Karpas-422 (cell line): Measurements from ENCODE around the gene NCOA3. TPM values are rescaled to one million over a fixed set of nuclear protein-coding genes. Genes with fewer than 3 reads are reported as not detected.
A peak's percentile ranks its signal among the peaks of the same experiment; 100 is the strongest.
"Not testable (repeated sequence)": the region's sequence is repeated elsewhere in the genome, so short reads cannot be mapped to it uniquely, and the experiment has no call there.

Experiments used
- DNase-seq: peaks from one replicate; pipeline ENCODE4 v3.0.0-alpha.2; 2015
- H2AFZ ChIP-seq: fragments of 200-600 bp; sonication (generic); 2 replicates; pipeline ENCODE4 v1.6.1; 2014; ENCODE audit warnings: antibody characterized with exemption, low read length, mixed read lengths
- H3K27ac ChIP-seq: fragments of 200-600 bp; sonication (generic); 2 replicates; pipeline ENCODE4 v1.5.1; 2014; ENCODE audit warnings: mild to moderate bottlenecking, low read length, moderate library complexity
- H3K27me3 ChIP-seq: fragments of 200-600 bp; sonication (generic); 2 replicates; pipeline ENCODE4 v1.6.1; 2014; ENCODE audit warnings: low read length, mixed read lengths
- H3K36me3 ChIP-seq: fragments of 200-600 bp; sonication (generic); 2 replicates; pipeline ENCODE4 v1.6.1; 2014; ENCODE audit warnings: low read length, mixed read lengths; ENCODE audit not compliant: insufficient read depth
- H3K4me1 ChIP-seq: fragments of 200-600 bp; sonication (generic); 2 replicates; pipeline ENCODE4 v1.6.1; 2014; ENCODE audit warnings: mild to moderate bottlenecking, low read length, mixed read lengths
- H3K4me2 ChIP-seq: fragments of 200-600 bp; sonication (generic); 2 replicates; pipeline ENCODE4 v1.6.1; 2014; ENCODE audit warnings: low read length, low read depth, mild to moderate bottlenecking; ENCODE audit not compliant: poor library complexity, severe bottlenecking
- H3K4me3 ChIP-seq: fragments of 200-600 bp; sonication (generic); 2 replicates; pipeline ENCODE4 v1.5.1; 2014; ENCODE audit warnings: mild to moderate bottlenecking, antibody characterized with exemption, low read length, mixed read lengths
- H3K79me2 ChIP-seq: fragments of 200-600 bp; sonication (generic); 2 replicates; pipeline ENCODE4 v1.6.1; 2014; ENCODE audit warnings: mild to moderate bottlenecking, low read length, mixed read lengths
- H3K9ac ChIP-seq: fragments of 200-600 bp; sonication (generic); 2 replicates; pipeline ENCODE4 v1.6.0; 2014; ENCODE audit warnings: low read length
- H3K9me2 ChIP-seq: fragments of 200-600 bp; sonication (generic), shearing (Covaris generic); replicated peaks from 2 replicates; pipeline ENCODE4 v1.6.0; 2014; ENCODE audit warnings: mild to moderate bottlenecking, low read length, moderate library complexity; ENCODE audit not compliant: insufficient read depth
- H3K9me3 ChIP-seq: fragments of 300-700, 200-600 bp; sonication (generic); 2 replicates; pipeline ENCODE4 v1.6.1; 2014; ENCODE audit warnings: low read length, mixed read lengths
- H4K20me1 ChIP-seq: fragments of 200-600 bp; sonication (generic); 2 replicates; pipeline ENCODE4 v1.6.1; 2014; ENCODE audit warnings: mild to moderate bottlenecking, antibody characterized with exemption, low read length, low read depth; ENCODE audit not compliant: insufficient read depth
- total RNA-seq: library from RNA; depleted of rRNA; stranded (reverse); fragments of >200 nt; shearing (Covaris generic); gene quantifications from 2 replicates; pipeline ENCODE4 v1.2.3, GENCODE V29; 2014; ENCODE audit warnings: low replicate concordance

Gene NCOA3
- total RNA-seq, 1 experiment from 2014 or later, result 90.0 TPM

DNA sequence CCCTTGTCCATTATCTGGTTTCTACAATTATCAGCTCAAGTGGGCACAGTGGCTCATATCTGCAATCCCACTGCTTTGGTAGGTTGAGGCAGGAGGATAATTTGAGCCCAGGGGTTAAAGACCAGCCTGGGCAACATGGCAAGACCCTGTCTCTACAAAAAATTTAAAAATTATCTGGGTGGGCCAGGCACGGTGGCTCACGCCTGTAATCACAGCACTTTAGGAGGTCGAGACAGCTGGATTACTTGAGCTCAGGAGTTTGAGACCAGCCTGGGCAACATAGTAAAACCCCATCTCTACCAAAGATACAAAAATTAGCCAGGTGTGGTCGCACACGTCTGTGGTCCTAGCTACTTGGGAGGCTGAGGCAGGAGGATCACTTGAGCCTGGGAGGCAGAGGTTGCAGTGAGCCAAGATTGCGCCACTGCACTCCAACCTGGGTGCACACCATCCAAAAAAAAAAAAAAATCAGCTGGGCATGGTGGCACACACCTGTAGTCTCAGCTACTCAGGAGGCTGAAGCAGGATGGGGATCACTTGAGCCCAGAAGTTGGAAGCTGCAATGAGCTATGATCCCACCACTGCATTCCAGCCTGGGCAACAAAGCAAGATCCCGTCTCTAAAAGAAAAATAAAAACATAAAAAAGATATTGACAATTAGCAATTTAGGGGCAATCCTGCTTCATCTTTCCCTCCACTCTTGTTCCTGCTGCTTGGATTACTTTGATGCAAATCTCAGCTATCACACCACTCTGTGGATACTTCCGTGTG, 43.2 kb upstream of the NCOA3 start:
- H3K36me3 ChIP-seq, H3K9ac ChIP-seq, DNase-seq, H3K4me2 ChIP-seq, H2AFZ ChIP-seq, H3K9me3 ChIP-seq, H3K9me2 ChIP-seq, H3K4me3 ChIP-seq, H3K27ac ChIP-seq, H3K27me3 ChIP-seq, H3K79me2 ChIP-seq, H4K20me1 ChIP-seq, H3K4me1 ChIP-seq: not testable (repeated sequence)

DNA sequence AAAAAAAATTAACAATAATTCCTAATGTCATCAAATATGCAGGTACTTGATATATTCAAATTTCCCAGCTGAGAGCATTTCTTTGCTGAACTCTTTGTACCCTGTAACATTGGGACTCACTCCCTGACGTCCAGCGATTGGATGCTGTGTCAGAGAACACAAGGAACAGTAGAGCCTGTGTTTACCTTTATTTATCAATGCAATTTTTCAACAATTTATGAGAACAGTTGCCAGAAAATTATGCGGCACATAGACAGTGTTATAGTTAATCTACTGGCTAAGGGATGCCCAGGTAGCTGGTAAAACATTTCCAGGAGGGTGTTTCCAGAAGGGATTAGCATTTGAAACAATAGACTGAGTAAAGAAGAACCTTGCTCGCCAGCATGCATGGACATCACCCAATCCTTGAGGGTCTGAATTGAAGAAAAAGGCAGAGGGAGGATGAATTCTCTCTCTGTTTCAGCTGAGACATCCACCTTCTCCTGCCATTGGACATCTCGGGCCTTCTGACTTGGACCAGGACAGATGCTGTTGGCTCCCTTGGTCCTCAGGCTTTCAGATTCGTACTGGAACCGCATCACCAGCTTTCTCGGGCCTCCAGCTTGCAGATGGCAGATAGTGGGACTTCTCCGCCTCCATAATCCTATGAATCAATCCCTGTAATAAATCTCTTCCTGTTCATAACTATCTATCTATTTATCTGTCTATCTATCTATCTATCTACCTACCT, 42.2 kb upstream of the NCOA3 start:
- no peak overlapping the region for H3K27ac ChIP-seq

DNA sequence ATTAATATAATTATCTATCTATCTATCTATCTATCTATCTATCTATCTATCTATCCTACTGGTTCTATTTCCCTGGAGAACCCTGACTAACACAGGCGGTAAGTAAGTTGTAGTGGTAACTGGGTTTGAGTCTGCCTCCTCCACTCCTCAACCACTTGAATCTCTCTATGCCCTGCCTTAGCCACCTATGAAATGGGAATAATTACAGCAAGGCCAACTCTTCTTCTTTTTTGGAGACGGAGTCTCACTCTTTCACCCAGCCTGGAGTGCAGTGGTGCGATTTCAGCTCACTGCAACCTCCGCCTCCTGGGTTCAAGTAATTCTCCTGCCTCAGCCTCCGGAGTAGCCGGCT, 41.0 kb upstream of the NCOA3 start:
- not testable (repeated sequence) for H3K9me3 ChIP-seq, H3K79me2 ChIP-seq

More for the DNA sequence above, 42.2 kb upstream of the NCOA3 start:
- H3K27me3 ChIP-seq, result no peaks in the 10 kb centered on the region
- H3K79me2 ChIP-seq, result no peaks in the 10 kb centered on the region
- H3K9me3 ChIP-seq, result no peaks in the 10 kb centered on the region
- peaks cover 5% of the 10 kb centered on the region; the same call in 1 of the 2 replicates for H3K4me1 ChIP-seq
- H4K20me1 ChIP-seq, result no peaks in the 10 kb centered on the region
- H3K36me3 ChIP-seq, result no peaks in the 10 kb centered on the region
- peak; percentile 37 for DNase-seq
- no peak overlapping the region for H3K4me3 ChIP-seq
- no peak overlapping the region for H3K9ac ChIP-seq
- no peaks in the 10 kb centered on the region for H3K9me2 ChIP-seq
- no peak overlapping the region for H3K4me2 ChIP-seq
- H2AFZ ChIP-seq, result no peak overlapping the region

DNA sequence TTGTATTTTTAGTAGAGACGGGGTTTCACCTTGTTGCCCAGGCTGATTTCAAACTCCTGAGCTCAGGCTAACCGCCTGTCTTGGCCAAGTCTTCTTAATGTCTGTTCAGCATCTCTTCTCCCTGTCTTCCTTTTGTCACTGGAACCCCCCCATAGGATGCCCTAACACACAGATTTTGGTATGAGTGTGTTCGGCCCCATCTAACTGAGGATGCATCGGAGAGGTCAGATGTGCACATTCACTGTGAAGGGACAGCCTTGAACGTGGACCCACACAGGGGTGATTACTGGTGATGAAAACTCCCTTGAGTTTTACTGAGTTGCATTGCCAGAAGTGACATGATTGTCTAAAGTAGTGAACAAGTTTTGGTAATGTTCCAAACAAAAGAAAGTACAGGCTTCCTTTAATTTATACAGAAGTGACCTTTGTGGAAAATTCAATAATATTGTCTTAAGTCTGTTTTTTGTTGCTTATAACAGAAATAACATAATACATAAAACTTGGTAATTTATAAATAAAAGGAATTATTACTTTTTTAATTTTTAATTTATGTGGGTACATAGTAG, 40.5 kb upstream of the NCOA3 start:
- Histone ChIP-seq H2AFZ (no peak overlapping the region), H3K4me2 (no peak overlapping the region), H3K36me3 (no peaks in the 10 kb centered on the region), H3K9me3 (no peaks in the 10 kb centered on the region), H3K79me2 (no peaks in the 10 kb centered on the region), H3K9me2 (no peaks in the 10 kb centered on the region), H3K9ac (no peak overlapping the region), H4K20me1 (no peaks in the 10 kb centered on the region), H3K27me3 (no peaks in the 10 kb centered on the region), H3K4me3 (no peak overlapping the region), H3K27ac (no peak overlapping the region), H3K4me1 (peaks cover 5% of the 10 kb centered on the region; the same call in 1 of the 2 replicates)
- peak; percentile 17 for DNase-seq

More for the DNA sequence above, 41.0 kb upstream of the NCOA3 start:
- H3K4me1 ChIP-seq, H3K36me3 ChIP-seq, H3K9me2 ChIP-seq, H3K27ac ChIP-seq, H3K4me3 ChIP-seq, H4K20me1 ChIP-seq, H3K27me3 ChIP-seq, H2AFZ ChIP-seq, H3K9ac ChIP-seq, H3K4me2 ChIP-seq: not testable (repeated sequence)
- peak; percentile 16 for DNase-seq

DNA sequence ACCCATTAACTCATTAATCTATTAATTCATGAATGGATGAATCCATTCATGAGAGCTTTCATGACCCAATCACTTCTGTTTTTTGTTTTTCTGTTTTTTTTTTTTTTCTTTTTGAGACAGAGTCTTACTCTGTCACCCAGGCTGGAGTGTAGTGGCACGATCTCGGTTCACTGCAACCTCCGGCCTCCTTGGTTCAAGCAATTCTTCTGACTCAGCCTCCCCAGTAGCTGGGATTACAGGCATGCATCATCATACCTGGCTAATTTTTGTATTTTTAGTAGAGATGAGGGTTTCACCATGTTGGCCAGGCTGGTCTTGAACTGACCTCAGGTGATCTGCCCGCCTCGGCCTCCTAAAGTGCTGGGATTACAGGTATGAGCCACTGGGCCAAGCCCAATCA, 39.8 kb upstream of the NCOA3 start:
- H3K9ac ChIP-seq, H3K4me3 ChIP-seq, DNase-seq, H3K9me2 ChIP-seq, H2AFZ ChIP-seq, H3K4me1 ChIP-seq, H3K4me2 ChIP-seq, H3K36me3 ChIP-seq, H4K20me1 ChIP-seq, H3K79me2 ChIP-seq, H3K9me3 ChIP-seq, H3K27me3 ChIP-seq, H3K27ac ChIP-seq: not testable (repeated sequence)

DNA sequence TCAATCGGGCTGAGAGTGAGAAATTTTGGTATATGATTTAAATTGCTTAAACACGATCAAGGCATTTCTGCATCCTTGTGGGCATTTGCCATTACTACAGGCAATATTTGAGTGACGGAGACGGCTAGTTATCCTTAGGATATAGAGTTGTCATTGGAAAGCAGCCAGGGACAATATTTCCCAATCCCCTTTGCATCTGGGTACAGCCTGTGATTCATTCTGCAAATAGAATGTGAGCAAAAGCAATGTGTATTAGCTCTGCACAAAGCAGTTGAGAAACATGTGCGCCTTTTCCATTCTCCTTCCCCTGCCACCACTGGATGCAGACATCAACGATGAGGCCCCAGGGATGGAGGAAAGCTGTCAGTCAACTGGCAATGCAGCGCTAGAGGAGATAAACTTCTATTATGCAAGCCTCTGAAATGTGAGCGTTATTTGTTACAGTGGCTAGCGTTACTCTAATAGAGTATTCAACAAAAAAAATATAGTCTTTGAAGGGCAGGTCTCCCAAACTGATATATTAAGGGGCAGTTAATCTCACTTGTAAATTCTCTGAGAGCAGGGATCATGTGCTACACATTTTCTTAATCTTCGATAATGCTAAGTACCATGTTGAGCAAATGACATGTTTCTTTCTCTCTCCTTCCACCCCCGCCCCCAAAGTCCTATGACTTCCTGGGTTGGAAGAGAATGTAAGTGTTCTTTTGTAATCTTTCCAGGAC, 37.1 kb upstream of the NCOA3 start:
- H3K4me1 ChIP-seq, result peaks cover 18% of the 10 kb centered on the region
- no peaks in the 10 kb centered on the region for H4K20me1 ChIP-seq
- no peaks in the 10 kb centered on the region for H3K27me3 ChIP-seq
- no peak overlapping the region for H2AFZ ChIP-seq
- DNase-seq, result peak; percentile 46
- no peak overlapping the region for H3K4me2 ChIP-seq
- no peak overlapping the region for H3K9ac ChIP-seq
- H3K9me2 ChIP-seq, result no peaks in the 10 kb centered on the region
- H3K36me3 ChIP-seq, result no peaks in the 10 kb centered on the region
- H3K4me3 ChIP-seq, result no peak overlapping the region
- H3K79me2 ChIP-seq, result no peaks in the 10 kb centered on the region
- no peaks in the 10 kb centered on the region for H3K9me3 ChIP-seq
- H3K27ac ChIP-seq, result no peak overlapping the region

DNA sequence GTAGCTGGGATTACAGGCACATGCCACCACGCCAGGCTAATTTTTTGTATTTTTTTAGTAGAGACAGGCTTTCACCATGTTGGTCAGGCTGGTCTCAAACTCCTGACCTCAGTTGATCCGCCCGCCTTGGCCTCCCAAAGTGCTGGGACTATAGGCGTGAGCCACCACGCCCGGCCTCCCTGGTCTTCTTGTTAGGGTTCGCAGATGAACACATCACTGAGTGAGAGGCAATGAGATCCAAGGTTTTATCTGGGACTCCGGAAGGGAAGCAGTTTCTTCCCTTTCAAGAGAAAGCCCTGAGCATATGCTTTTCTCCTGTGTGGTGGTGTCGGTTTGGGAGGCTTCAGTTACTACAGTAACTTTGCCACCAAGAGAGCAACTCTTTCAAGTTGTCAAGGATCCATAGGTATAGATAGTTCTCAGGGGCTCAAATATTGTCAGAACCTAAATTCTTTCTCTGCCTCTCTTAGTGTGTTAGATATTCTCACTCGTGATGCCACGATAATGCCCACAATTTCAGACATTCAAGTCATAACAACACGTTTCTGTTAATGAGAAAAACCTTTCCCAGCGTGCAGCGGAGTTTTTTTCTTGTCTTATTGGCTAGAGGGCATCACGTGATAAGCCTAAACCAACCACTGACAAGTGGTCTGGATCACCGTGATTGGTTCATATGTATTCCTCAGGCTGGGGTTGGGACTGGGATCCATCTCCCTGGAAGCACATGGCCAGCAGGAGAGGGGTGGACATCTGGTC, 36.2 kb upstream of the NCOA3 start:
- Histone ChIP-seq H3K9me3 (no peaks in the 10 kb centered on the region), H3K9ac (no peak overlapping the region), H3K4me1 (peaks cover 18% of the 10 kb centered on the region), H3K4me3 (no peak overlapping the region), H3K27ac (no peak overlapping the region), H3K79me2 (no peaks in the 10 kb centered on the region), H3K27me3 (no peaks in the 10 kb centered on the region), H3K9me2 (no peaks in the 10 kb centered on the region), H3K4me2 (no peak overlapping the region), H3K36me3 (no peaks in the 10 kb centered on the region), H2AFZ (no peak overlapping the region), H4K20me1 (no peaks in the 10 kb centered on the region)
- peak; percentile 37 for DNase-seq
